Measurements from ENCODE around the gene PRF1.

Gene PRF1

DNA sequence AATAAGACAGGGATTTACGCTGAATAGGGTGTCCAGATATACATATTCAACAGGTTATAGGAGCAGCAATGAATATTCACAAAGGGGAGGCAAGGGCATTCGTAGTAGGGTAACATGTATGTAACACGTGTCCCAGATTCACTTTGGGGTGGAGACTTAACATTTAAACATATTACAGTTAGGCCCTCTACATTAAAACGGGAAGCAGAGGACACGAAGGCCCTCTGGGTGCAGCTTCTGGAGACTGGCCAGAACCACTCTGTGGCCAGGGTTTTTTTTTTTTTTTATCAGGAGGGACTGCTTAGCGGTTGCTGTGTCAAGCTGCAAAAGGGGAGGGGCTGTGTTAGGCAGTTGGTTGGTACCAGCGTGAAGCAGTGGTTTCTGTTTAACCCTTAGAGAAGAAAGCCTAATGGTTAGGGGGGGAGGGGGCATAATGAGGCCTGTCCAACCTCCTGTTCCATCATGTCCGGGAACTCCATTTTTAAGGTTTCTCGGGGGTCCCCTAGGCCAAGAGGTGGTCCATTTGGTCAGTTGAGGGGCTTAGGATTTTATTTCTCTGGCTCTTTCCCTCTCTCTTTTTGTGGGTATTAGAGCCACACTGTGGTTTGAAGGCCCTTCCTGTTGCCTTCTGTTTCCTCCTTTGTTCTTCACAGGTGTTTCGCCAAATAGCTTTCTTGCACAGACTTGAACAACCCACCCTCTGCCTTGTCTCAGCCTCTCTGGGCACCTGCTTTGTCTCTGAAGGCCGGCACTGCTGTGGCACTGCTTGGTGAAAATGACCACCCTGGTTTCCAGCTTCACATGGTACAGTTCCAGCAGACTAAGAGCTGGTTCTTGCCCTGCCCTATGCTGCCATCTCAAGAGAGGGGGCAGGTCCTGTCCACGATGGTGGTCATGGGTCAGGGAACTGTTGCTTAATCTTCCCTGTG is 26.4 kb downstream of the PRF1 start:
- DNase-seq: no peak

DNA sequence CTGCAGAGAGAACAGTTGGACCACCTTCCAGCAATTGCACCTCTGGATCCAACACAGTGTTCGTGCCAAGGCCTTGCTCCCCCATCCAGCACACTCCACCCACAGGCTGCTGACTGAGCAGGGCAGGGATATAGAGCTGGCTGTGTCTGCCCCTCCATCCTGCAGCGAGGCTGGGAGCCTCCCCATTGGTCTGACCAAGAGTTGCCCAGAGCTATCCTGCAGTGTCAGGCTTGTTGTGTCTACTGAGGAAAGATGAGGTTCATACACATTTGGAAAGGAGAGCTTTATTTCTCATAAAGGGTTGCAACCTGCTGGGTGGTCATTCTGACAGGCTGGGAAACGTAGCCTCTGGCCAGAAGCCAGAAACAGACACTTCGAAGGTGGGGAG is 27.1 kb downstream of the PRF1 start:
- DNase-seq: no peak

DNA sequence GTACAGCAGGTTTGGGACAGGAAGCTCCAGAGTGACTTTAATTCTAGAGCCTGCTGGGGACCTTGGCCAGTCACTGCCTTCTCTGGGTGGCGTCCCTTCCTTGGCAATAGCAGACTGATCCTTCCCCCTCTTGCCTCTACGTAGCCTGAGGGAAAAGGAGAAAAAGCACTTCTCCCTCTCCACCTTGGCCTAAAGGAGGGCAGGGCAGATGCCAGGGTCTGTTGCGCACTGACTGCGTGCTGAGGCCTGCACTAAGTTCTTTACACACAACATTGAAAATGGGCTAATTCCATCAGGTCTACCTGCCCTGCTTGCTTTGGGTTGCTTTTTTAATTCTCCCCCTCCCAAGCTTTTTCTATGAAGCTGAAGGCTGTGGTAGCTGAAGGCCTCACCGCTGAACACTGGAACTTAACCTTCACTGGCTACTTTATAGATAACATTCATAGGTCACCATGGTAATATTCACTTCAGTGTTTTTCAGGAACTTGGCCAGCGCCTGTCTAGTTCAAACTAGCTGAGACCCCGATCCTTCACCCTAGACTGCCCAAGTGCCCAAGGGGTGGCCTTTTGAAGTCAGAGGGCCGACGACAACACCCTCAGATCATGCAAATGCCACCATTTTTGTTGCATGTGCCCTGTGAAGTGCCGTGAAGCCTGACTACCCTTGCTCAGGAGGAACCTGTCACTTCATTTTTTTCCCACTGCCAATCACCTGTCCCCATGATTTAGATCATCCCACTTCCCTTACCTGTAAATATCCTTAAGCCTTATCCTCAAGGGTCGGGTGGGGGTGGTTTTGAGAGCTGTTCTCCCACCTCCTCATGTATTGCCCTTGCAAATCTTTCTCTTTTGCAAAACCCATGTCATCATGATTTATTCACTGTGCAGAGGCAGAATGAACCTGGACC is 28.7 kb downstream of the PRF1 start:
- no peak for DNase-seq

DNA sequence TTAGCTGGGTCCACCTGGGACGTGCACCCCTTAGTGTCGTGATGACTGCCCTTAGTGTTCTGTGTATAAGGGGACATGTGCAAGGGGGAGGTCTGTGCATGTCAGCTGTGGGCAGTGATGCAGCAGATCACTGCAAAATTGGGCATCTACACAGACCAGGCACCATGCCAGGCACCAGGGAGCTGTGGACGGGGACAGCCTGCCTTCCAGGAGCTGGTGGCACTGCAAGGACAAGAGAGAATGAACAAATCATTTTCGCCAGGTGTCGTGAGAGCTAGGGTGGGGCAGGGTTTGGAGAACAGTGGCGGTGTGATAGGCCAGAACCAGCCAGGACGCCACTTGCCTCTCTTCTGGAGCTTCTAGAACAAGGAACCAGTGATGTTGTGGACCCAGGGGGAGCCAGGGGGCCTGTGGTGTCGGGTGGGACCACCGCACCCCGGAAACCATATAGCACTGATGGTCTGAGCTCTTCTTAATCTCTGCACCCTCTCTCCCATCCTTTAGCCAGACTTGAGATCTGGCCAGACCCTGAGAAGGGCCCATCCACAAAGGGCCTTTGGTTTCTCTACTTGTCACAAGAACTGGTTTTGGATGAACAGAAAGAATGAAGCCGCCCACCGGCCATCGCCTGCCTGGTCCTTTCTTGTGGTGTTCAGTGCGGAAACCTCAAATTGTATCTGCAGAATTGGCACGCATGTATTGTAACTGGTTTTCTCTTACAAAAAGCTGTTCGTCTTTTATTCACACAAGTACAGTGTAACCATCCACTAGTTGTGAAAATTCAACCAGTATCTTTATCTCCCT is 30.7 kb downstream of the PRF1 start:
- DNase-seq: no peak

DNA sequence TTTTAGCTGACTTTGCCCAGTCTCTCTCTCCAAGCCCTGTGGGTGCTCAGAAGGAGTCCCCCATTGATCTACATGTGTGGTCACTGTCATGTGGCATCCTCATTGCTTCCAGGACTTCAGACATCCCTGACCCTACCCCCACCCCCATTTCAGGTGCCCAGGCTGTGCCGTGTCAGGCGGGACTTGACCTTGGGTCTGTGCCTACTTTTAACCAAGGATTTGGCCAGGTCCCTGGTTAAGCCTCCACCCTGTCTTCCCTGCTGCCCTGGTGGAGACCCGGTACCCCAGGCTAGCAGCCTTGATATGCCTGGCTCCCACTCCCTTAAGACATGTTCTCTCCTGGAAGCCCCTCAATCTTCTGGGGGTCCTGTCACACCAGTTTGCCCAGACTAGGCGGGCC is 31.3 kb downstream of the PRF1 start:
- no peak for DNase-seq

DNA sequence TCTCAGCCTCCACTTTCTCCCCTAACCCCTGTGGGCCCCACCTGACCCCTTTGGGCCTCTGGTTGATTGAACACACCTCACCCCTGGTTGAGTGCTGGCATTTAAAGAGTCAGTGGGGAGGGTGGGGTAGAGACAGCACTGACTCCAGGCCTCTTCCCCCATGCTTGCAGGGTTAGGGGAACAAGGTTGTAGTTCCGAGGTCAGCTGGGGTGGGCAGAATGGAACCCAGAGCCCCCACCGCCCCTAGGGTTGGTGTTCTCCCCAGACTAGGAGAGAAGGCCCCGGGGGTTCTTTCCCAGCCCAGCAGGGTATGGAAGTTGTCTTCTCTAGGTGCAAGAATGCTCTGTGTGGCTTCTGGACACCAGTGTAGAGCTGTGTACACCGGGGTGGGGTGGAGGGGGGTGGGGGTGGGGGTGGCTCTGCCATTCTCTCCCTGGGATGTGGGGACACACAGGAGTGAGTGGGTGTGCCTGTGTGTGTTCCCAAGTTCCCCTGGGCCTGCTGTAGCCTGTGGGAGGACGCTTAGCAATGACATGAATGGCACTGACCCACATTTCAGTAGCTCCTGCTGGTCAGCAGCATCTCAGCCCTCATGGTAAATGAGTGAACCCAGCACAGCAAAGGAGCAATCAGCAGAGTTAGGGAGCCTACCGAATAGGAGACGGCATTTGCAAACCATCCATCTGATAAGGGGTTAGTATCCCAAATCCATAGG is 33.6 kb downstream of the PRF1 start:
- no peak for DNase-seq

DNA sequence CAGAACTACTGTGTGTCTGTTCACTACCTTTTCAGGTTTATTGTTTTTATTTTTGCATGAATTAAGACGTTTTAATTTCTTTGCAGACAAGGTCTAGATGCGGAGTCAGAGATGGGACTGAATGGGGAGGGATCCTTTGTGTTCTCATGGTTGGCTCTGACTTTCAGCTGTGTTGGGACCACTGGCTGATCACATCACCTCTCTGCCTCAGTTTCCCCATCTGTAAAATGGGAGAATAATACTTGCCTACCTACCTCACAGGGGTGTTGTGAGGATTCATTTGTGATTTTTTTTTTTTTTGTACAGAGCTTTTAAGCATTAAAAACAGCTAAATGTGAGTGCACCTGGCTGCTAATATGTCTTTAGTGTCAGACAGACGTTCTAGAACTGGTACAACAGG is 34.4 kb downstream of the PRF1 start:
- DNase-seq: no peak

DNA sequence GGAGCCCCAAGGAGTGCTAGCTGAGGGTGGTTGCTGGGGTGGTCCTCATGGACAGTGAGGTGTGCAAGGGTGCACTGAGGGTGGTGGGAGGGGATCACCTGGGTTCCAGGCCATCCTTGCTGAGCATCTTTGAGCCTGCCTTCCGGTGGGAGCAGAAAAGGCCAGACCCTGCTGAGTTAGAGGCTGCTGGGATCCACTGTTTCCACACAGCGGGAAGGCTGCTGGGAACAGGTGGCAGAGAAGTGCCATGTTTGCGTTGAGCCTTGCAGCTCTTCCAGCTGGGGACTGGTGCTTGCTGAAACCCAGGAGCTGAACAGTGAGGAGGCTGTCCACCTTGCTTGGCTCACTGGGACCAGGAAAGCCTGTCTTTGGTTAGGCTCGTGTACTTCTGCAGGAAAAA is 34.9 kb downstream of the PRF1 start:
- no peak for DNase-seq

DNA sequence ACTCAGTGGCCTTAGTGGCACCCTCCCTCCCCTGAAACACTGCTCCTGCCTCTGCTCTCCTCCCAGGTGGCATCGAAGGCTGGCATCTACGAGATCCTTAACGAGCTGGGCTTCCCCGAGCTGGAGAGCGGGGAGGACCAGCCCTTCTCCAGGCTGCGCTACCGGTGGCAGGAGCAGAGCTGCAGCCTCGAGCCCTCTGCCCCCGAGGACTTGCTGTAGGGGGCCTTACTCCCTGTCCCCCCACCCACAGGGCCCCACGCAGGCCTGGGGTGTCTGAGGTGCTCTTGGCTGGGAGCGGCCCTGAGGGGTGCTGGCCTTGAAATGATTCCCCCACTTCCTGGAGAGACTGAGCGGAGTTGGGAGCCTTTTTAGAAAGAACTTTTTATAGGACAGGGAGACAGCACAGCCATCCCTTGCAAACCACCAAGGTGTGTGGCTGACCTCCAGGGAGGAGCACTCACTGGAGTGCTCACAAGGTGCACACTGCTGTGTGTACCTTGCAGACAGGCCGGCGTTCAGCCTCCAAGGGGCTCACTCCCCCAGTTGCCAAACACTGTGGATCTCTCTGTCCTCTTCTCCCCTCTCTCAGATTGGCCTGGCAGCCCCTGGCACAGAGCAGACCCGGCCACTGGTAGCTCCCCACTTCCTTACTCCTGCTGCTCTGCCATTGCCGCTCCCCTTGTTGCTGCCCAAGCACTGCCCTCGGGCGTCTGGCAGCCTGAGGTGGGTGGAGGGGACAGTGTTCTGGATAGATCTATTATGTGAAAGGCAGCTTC is 35.8 kb downstream of the PRF1 start:
- no peak for DNase-seq

DNA sequence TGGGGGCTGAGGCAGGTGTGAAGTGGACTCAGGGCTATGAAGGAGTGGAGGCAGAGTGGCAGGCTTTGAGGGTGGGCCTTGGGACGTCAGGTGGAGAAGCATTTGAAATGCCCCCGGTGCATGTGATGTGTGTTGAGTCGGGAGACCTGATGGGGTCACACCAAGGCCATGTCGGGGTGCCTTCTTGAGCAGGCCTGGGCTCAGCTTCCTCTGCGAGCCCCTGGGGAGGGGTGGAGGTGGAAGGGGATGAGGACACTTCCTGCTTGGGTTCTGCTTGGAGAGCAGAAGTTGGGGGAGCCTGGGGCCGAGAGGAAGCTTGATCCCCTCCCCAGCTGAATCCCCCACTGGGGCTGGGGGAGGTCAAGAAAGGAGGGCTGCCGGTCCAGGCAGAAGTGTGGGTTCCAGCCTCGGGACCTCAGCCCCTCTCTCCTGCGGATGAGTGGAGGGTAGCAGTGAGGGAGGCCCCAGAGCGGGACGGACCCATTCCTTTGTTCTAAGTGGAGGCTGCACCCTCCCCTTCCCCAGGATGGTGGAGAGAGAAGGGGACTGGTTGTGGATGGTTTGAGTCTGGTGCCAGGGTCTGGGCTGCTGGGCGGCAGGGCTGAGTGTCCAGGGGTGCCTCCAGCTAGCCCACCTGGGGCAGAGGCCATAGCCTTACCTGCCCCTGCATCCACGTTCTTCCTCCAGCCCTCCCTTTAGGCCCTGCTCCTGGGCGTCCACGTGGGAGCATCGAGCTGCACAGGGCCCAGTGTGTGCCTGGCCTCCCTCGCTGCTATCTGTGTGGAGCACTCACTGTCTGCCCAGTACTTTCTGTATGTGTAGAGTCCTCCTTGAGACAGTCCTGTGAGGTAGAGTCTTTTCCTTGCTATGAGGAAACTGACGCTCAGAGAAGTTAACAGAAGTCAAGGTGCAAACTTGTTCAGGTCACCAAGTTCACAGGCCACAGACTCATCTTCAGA is 36.7 kb downstream of the PRF1 start:
- no peak for DNase-seq

DNA sequence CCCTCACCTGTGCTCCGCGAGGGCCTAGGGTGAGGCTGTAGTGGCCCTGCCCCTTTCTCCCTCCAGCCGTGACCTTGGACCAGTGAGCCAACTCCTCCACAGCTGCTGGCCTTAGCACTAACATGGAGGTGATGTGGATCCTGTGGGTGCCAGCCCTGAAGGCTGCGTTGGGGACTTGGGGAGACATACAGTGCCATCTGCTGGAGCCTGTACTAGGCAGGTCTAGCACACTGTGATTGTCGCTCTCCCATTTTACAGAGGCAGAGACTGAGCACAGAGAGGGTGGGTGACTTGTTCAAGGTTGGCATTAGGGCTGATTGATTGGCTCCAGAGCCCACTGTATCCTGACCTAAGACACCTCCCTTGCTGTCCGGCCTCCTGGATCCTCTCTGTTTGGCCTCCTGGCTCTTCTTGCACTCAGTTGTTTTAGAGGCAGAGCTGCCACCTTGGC is 37.6 kb downstream of the PRF1 start:
- no peak for DNase-seq

DNA sequence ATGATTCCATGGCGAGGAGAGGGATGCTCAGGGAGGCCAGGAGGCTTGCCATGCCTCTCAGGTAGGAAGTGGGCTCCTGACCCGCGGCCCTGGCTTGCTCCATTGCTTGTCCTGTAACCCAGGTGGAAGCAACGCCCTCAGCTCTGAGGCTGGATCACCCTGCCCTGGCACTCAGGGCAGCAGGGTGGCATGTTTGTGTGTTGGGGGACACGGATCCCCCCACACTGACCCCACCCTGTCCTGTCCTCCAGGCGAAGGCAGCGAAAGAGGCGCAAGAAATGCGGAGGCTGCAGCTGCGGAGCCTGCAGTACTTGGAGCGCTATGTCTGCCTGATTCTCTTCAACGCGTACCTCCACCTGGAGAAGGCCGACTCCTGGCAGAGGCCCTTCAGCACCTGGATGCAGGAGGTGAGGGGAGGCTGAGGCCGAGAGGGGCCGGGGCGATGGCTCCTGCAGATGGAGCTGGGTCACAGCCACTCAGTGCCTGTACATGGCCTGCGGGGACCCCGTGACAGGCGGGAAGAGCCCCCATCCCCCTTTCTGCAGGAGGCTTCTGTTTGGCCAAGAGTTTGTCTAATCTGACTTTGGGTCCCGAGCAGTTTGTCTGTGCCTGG is 38.3 kb downstream of the PRF1 start:
- DNase-seq: no peak

DNA sequence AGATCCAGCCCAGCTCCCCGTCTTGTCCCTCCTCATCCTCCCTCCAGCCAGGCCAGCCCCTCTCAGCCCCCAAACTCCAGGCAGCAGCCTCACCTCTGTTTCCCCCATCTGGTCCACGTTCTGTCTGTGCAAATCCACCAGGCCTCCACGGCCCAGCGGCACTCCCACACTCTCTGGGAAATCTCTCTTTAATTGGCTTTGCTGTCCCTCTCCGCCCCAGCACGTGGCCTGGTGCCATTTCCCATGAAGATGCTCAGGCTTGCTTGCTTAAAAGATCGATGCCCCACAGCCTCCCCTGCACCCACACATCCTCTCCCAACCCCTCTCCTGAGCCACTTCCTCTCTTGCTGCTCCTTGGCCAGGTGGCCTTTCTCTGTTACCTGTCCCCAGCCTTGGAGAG is 39.3 kb downstream of the PRF1 start:
- no peak for DNase-seq

DNA sequence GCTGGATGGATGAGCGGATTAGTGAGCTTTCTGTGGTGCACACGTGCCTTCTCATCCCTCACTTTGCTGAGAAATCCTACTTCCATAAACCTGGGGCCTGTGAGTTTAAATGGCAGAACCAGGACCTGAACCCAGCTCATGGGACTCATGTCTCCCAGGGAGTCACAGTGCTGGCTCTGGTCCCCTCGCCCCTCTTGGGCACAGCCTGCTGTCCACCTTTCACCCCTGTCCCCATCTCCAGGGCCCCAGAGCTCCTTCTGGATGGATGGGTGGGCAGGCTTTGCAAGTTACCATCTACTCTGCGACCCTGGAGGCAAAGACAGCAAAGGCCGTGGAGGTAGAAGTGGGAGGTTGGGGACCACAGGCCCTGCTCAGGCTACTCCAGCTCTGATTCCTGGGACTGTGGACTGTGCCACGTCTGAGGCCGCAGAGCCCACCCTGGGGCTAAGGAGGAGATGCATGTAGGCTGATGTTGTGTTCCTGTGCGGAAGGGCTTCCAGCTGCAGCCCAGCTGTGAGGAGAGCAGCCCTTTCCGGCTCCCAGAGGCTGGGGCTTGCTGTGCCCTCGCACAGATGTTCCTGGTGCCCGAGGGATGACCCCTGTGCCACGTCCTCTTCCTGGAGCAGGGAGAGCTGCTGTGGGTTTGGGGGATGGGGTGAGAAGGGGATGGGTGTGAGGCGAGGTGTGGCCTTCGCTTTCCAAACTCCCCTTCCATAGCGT is 40.3 kb downstream of the PRF1 start:
- DNase-seq: no peak

DNA sequence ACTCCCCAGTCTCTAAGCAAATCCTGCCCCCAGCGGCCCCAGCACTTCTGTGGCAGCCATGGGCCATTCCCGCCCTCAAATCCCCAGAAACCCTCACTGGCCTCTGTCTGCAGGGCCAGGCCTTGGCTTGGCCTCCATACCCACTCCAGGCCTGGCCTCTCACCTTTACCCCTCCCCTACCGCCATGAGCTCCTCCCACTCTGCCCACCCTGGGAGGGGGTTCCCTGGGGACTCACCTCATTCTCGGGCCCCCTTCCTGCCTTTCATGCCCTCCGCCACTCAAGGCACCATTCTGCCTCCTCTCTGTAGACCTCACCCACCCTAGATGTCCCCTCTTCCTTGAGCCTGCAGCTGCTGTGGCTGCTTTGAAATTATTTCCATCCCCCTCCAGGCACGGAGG is 41.0 kb downstream of the PRF1 start:
- no peak for DNase-seq

DNA sequence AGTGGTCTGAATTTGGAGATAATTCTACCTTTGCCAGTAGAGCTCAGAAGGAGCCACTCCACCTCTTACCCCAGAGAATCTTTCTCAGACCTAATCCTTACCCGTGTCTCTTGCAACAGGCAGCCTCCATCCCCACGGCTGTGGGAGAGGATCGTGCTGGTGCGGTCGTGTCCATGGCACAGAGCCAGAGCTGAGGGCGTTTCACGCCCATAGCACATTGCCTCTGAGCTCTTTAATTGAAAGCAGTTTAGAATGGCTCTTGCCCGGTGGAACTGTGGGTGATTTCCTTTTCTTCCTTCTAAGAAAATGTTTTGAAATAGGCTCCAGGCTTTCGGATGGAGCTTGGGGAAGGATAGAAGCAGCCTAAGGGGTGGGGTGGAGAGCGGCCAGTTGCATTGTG is 41.5 kb downstream of the PRF1 start:
- no peak for DNase-seq

DNA sequence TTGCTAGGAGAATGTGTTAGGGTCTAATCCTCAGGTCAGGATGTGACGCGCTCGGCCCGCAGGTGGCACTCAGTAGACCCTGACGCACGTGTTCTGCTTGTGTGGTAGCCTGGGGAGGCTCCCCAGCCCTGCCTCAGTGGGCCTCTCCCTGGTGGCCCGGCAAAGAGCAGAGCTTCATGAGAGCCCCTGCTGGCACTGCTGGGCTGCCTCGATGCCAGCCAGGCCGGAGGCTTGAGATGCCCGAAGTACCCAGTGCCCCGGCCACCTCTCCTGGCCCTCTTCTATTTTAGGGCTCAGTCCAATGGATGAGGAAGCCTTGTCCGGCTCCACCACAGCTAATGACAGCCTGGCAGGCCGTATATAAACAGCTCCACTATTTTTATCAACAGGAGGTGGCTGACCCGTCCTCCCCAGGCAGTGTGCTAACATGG is 42.0 kb downstream of the PRF1 start:
- DNase-seq: no peak

DNA sequence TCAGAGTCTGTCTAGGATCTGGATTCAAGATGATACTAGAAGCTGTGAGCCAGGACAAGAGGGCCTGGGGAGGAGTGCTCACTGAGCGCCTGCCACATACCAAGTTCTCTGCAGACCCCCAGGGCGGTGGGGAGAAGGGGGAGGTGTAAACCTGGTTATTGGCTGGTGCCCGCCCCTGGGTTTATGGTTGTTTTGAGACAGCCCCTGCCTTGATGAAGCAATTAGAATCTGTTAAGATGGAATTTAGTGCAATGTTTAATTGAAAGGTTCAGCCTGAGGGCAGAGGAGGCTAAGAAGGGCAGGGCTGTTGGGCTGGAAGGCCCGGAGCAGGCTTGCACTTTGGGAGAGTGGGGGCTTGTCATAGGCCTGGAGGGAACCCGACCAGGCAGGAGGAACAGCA is 42.7 kb downstream of the PRF1 start:
- DNase-seq: no peak
